B cell (primary cell): ENCODE data around the gene ARHGEF4. TPM values are rescaled to one million over a fixed set of nuclear protein-coding genes. Genes with fewer than 3 reads are reported as not detected.

Experiments
- ATAC-seq: fragments of 200-7000 bp; cut with Tn5 transposase; one replicate; pipeline ENCODE4 v1.10.0; 2021; ENCODE audit warnings: low read depth, mild to moderate bottlenecking, moderate number of reproducible peaks, moderate library complexity
- CTCF ChIA-PET: fragments of 350-600 bp; sonication (Branson Sonifier 250); formaldehyde crosslinking; loops from one replicate; lab custom pipeline; 2021; ENCODE audit warnings: antibody characterized with exemption, inconsistent platforms; lab: Charles Lee
- POLR2A ChIA-PET: fragments of 350-600 bp; sonication (Branson Sonifier 250); formaldehyde crosslinking; loops from one replicate; lab custom pipeline; 2021; ENCODE audit warnings: antibody characterized with exemption; lab: Charles Lee
- DNase-seq: peaks from one replicate; pipeline ENCODE4 v3.0.0; 2013
- H2AFZ ChIP-seq: 2 replicates; pipeline ENCODE4 v1.6.1; 2012; ENCODE audit warnings: mild to moderate bottlenecking, low read depth, low read length; ENCODE audit not compliant: insufficient read depth, poor library complexity, severe bottlenecking
- H3K27ac ChIP-seq, 2 donors: 1 replicate in 1 of 2; 2 replicates in 1 of 2; pipeline ENCODE4 v1.5.1; 2012 to 2013; ENCODE audit warnings: low read length in 2 of 2, mild to moderate bottlenecking in 2 of 2, moderate library complexity in 1 of 2
- H3K27me3 ChIP-seq, 4 experiments: fragments of 200-600 bp in 1 of 4; sonication (generic) in 1 of 4; replicated peaks in 1 of 4; 1 replicate in 2 of 4; 2 replicates in 2 of 4; pipeline versions ENCODE4 v1.6.1 to v1.7.0; 2013 to 2016; ENCODE audit warnings: low read length in 3 of 4, mild to moderate bottlenecking in 2 of 4, mixed read lengths in 1 of 4, moderate library complexity in 1 of 4; ENCODE audit not compliant: insufficient read depth in 4 of 4, control insufficient read depth in 3 of 4; ENCODE audit errors: control extremely low read depth in 1 of 4
- H3K36me3 ChIP-seq, 2 experiments: replicated peaks in 1 of 2; 1 replicate in 1 of 2; 2 replicates in 1 of 2; pipeline versions ENCODE4 v1.6.1 to v1.7.1; 2013; ENCODE audit warnings: low read length in 1 of 2; ENCODE audit not compliant: insufficient read depth in 2 of 2, control insufficient read depth in 1 of 2; ENCODE audit errors: control extremely low read depth in 1 of 2, extremely low read depth in 1 of 2
- H3K4me1 ChIP-seq, 2 donors: fragments of 200-600 bp in 1 of 2; sonication (generic) in 1 of 2; 1 replicate in 1 of 2; 2 replicates in 1 of 2; pipeline versions ENCODE4 v1.5.1 to v1.6.1; 2013 to 2017; ENCODE audit warnings: low read length in 2 of 2; ENCODE audit not compliant: control insufficient read depth in 2 of 2, insufficient read depth in 2 of 2
- H3K4me2 ChIP-seq: replicated peaks from 2 replicates; pipeline ENCODE3; 2012; ENCODE audit warnings: mild to moderate bottlenecking, low read depth, low read length; ENCODE audit not compliant: poor library complexity, severe bottlenecking
- H3K4me3 ChIP-seq, 5 experiments: fragments of 200-600 bp in 1 of 5; sonication (generic) in 1 of 5; 1 replicate in 3 of 5; 2 replicates in 2 of 5; pipeline versions ENCODE4 v1.5.1 to v1.7.0; 2011 to 2016; ENCODE audit warnings: low read length in 4 of 5, mild to moderate bottlenecking in 4 of 5, low read depth in 2 of 5, control low read depth in 1 of 5, moderate library complexity in 1 of 5; ENCODE audit not compliant: insufficient read depth in 1 of 5; ENCODE audit errors: control extremely low read depth in 1 of 5, extremely low read depth in 1 of 5
- H3K79me2 ChIP-seq: fragments of 200-600 bp; sonication (generic); one replicate; pipeline ENCODE4 v1.6.0; 2016; ENCODE audit warnings: low read length; ENCODE audit not compliant: control insufficient read depth, insufficient read depth
- H3K9ac ChIP-seq: fragments of 200-600 bp; sonication (generic); 2 replicates; pipeline ENCODE4 v1.6.1; 2017; ENCODE audit warnings: mild to moderate bottlenecking, low read length, moderate library complexity
- H3K9me3 ChIP-seq, 3 donors: one replicate each; pipeline versions ENCODE4 v1.6.1 to v1.7.1; 2013; ENCODE audit warnings: low read length in 2 of 3; ENCODE audit not compliant: control insufficient read depth in 2 of 3, insufficient read depth in 1 of 3; ENCODE audit errors: control extremely low read depth in 1 of 3
- H4K20me1 ChIP-seq: 2 replicates; pipeline ENCODE4 v1.6.0; 2012; ENCODE audit warnings: mild to moderate bottlenecking, low read length; ENCODE audit not compliant: insufficient read depth, control insufficient read depth, poor library complexity, severe bottlenecking
- H3K27ac Mint-ChIP-seq: one replicate; pipeline ENCODE4 v1.8.0; 2021; ENCODE audit warnings: mixed read lengths
- H3K27me3 Mint-ChIP-seq: one replicate; pipeline ENCODE4 v1.8.0; 2021; ENCODE audit warnings: mixed read lengths
- H3K4me1 Mint-ChIP-seq: one replicate; pipeline ENCODE4 v1.8.0; 2021; ENCODE audit warnings: mixed read lengths
- H3K4me3 Mint-ChIP-seq: one replicate; pipeline ENCODE4 v1.8.0; 2021; ENCODE audit warnings: mixed read lengths
- H3K9me3 Mint-ChIP-seq: one replicate; pipeline ENCODE4 v1.8.0; 2022; ENCODE audit warnings: mixed read lengths; ENCODE audit not compliant: insufficient read depth
- CTCF ChIP-seq: fragments of 200-600 bp; IDR thresholded peaks from one replicate; pipeline ENCODE4 v1.8.0; 2022; ENCODE audit warnings: antibody characterized with exemption, mild to moderate bottlenecking
- EZH2 ChIP-seq: IDR thresholded peaks from 2 replicates; pipeline ENCODE4 v1.6.1; 2012; ENCODE audit warnings: borderline replicate concordance, low read depth, mild to moderate bottlenecking, moderate library complexity, low read length; ENCODE audit not compliant: insufficient read depth, poor library complexity, severe bottlenecking
- WGBS: methylation state at CpG from one replicate; pipeline ENCODE4 v1.1.5; 2013; ENCODE audit warnings: missing lambda C conversion rate; ENCODE audit not compliant: insufficient coverage; 5-methylcytosine and 5-hydroxymethylcytosine counted together
- intact Hi-C: fragments of 100-400 bp; cut with micrococcal nuclease; formaldehyde crosslinking; loops from one replicate; pipeline ENCODE4 v1.10.0; 2022
- polyA plus RNA-seq: library from polyadenylated mRNA; depleted of rRNA; stranded (reverse); fragments of >200 nt; gene quantifications from 2 replicates; pipeline ENCODE4 v1.2.3, GENCODE V29; 2012
- total RNA-seq, 2 donors: library from RNA; stranded (reverse); fragments of 120-200 nt in 1 of 2; gene quantifications; 1 replicate in 1 of 2; 2 replicates in 1 of 2; pipeline versions ENCODE4 v1.2.3 to v1.2.4, GENCODE V29; 2013 to 2022

ARHGEF4 gene
- total and polyA plus RNA-seq, 2 donors (not counting 1 experiment from before 2014, with no cell fraction given): 2.1 TPM; not detected in 1

DNA sequence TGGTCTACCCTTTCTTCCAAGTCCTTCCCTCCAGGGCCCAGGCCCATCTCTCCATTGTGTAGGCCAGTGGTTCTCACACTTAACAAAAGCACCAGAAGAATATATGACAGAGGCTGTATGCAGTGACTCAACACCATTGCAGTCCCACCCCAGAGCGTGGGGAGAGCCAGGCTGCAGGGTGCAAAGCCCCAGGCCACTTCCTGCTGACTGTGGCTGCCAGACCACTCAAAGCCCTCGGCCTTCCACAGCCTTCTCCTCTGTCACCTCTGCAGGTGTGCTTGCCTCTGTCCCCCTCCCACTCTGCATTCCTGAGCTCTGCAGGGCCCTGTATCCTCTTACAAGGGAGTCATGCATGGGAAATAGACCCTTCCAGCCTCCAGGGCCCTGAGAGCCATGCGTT lies 40.4 kb upstream of the ARHGEF4 start:
- H3K27ac ChIP-seq: no peak overlapping the region
- H3K9ac ChIP-seq: no peak overlapping the region
- no peak overlapping the region for H3K27ac Mint-ChIP-seq
- intact Hi-C loops: no loop called here
- DNase-seq (no peak), ATAC-seq (no peak)
- CTCF ChIA-PET: interaction anchor here (0.7 to 10.0 kb wide), 5 partner anchors 56 to 534 kb away, joined by 3 to 210 read pairs (median 10); no protein-coding TSS in a partner anchor
- H3K27me3 Mint-ChIP-seq: peaks cover 4% of the 10 kb centered on the region
- POLR2A ChIA-PET: no interaction called here
- H3K4me3 Mint-ChIP-seq: peak overlapping the region; percentile 27
- H3K27me3 ChIP-seq: peaks cover 0 to 5% (median 0%) of the 10 kb centered on the region in 4 experiments
- no peak overlapping the region for H3K4me3 ChIP-seq
- no peaks in the 10 kb centered on the region for H4K20me1 ChIP-seq
- peaks cover 7 to 14% of the 10 kb centered on the region in 2 donors for H3K4me1 ChIP-seq
- H3K4me2 ChIP-seq: no peak overlapping the region
- 31% methylated on average over 2 of the region's 3 CpGs for WGBS
- no peaks in the 10 kb centered on the region for H3K9me3 ChIP-seq
- H3K36me3 ChIP-seq: no peaks in the 10 kb centered on the region
- H3K4me1 Mint-ChIP-seq: peaks cover 5% of the 10 kb centered on the region
- H3K79me2 ChIP-seq: no peaks in the 10 kb centered on the region
- H2AFZ ChIP-seq: no peak overlapping the region
- TF ChIP-seq CTCF (no peak), EZH2 (no peak)
- H3K9me3 Mint-ChIP-seq: no peaks in the 10 kb centered on the region
